T1000 (cell line): ENCODE measurements around the gene HSPA4.

Experiments
- DNase-seq: peaks from one replicate; lab custom pipeline; 2025; ENCODE audit warnings: mixed read lengths; lab: John Stamatoyannopoulos, UW

The HSPA4 gene

DNA sequence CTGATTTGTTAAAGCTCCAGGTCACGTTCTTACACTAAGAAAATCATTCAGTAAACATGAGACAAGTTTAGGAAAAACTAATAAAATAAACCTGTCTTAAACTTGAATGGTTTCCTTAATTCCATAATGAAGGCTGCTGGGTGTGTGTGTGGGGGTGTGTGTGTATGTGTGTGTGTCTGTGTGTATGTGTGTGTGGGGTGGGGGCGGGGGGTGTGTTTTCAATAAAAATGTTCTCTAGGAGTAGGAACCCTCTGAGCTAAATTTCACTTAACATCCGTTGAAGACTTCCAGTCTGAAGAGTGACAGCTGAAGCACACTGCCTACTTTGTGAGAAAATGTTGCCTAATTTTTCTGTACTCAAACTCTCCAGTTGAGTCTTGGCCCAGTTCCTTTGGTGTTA, 54.5 kb downstream of the HSPA4 start:
- no peak for DNase-seq

DNA sequence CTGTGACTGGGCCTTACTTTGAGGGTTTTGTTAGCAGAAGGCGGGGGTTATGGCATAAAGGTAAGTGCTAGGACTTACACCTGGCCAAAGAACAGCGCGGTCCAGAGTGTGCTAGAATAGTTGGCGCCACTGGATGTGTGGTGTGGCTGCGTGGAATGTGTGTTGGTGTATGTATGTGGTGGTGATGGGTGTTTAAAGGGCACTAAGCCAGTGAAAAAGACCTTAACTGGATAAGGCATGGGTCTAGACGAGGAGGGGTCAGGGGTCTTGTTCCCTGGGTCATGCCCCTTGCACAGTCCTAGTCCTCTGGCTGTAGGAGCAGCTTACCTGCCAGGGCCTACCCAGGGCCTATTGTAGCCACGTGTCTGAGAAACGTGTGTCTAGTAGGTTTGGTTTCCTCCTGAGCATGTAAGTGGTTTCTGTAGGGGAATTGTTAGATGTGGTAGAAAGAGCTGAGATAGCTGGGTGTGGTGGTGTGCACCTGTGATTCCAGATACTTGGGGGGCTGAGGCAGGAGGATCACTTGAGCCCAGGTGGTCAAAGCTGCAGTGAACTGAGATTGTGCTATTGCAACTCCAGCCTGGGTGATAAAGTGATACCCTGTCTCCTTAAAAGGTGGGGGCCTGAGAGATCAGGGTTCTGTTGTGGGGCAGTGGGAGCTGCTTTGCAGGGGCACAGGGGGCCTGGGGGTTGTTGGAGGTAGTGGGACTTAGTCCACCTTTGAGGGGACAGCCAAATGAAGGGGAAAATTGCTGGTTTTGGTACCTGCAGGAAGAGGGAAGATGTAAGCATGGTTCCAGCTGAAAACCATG, 55.2 kb downstream of the HSPA4 start:
- no peak for DNase-seq

DNA sequence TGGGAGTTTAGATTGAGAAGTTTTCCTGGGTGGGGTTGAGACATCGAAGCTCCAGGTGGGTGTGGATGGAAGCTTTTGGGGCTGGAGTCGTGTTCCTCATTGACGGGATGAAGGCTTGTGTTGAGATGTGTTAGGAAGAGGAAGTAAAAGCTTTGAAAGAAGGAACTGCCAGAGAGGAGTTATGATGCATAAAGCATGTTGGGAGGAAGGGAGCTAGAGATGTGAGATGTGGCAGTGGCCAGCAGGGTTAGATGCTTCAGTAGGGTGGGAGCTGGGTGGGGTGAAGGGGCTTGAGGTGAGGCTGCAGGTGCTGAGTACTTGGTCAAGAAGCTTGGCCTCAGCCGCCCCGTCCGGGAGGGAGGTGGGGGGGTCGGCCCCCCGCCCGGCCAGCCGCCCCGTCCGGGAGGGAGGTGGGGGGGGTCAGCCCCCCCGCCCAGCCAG, 56.7 kb downstream of the HSPA4 start:
- no peak for DNase-seq

DNA sequence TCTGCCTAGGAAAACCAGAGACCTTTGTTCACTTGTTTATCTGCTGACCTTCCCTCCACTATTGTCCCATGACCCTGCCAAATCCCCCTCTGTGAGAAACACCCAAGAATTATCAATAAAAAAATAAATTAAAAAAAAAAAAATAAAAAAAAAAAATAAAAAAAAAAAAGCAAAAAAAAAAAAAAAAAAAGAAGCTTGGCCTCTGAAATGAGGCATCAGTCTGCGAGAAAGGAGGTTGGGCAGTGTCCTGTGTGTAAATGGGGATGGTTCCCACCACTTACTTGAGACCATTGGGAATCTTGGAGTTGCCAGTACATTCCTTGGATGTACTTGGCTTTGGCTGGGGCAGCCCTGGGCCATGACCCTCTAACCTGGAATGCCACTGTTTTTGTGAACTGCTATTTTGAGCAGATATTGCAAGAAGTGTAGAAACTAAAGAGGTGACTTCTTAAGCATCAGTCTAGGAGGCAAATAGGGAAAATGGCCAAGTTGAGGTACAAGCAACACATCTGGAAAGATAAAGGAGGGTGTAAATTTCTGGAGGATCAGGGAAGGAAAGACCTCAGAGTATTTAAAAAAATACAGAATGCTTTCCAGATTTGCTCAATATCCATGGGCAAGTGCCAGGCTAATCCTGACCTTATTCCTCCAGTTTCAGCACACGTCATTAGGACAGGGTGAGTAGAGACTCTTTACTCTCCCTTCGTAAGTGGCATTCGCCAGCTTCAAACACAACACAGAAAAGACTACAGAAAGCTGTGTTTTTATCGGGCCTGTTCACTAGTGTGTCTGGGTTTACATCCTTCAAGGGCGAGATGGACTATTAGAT, 58.1 kb downstream of the HSPA4 start:
- no peak for DNase-seq

DNA sequence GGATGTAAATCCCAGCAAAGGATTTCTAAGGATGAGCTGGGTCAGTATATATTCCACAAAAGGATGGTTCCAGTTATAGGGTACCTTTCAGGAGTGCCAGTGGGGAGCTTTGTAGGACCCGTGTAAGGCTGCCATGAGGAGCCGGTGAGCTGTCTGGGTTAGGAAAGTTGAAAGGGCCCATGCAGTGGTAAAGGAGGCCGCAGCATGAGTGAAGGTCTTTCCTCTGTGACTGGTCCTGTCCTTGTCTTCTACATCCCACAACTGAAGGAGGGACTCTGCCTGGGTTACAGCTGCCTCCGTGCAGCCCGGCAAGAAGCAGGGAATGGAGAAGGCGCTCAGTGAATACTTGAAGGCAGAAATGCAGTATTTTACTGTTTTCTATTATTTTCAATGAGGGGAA, 58.9 kb downstream of the HSPA4 start:
- no peak for DNase-seq

DNA sequence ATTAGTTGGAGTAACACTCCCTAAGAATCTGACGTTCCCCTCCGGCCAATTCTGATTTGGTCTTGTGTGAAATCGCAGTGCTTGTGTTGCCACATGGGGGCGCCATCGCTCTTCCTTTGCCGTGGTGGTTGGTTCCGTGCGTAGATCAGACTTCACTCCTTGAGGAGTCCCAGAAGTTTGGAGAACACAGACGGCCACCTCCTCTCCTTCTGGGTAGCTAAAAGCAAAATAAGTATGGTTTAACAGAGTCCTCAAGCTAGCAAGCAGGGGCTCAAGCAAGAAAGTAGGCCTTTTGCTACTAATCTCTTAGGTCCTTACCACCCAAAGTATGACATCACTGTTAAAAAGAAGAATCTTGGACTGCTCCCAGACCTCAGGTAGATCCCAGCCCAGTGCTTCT, 59.5 kb downstream of the HSPA4 start:
- DNase-seq = peak; percentile 60

DNA sequence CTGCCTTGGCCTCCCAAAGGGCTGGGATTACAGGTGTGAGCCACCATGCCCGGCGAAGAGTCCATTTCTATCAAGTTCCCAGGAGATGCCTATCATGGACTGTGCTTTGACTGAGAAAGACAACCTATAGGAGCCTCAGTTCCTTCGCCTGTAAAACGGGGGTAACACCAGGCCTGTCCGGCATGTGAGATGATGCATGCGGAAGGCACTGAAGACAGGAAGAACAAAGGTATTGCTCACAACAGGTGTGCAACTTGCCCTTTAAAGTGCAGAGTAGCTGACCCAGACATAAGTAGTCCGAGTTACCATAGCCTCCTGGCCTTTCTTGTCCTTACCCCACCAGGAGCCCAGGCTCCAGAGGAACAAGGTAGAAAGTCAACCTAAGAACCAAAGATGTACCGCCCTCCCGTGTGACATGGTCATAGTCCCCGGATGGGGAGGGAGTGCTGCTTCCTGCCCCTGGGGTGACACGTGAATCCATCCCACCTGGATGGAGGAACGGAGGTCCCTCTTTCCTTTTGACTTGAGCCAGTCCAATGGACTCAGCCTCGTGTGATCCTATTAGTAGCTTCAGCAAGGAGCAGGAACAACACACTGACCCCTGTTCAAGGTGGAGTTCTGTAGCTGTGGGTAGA, 60.3 kb downstream of the HSPA4 start:
- DNase-seq = no peak

DNA sequence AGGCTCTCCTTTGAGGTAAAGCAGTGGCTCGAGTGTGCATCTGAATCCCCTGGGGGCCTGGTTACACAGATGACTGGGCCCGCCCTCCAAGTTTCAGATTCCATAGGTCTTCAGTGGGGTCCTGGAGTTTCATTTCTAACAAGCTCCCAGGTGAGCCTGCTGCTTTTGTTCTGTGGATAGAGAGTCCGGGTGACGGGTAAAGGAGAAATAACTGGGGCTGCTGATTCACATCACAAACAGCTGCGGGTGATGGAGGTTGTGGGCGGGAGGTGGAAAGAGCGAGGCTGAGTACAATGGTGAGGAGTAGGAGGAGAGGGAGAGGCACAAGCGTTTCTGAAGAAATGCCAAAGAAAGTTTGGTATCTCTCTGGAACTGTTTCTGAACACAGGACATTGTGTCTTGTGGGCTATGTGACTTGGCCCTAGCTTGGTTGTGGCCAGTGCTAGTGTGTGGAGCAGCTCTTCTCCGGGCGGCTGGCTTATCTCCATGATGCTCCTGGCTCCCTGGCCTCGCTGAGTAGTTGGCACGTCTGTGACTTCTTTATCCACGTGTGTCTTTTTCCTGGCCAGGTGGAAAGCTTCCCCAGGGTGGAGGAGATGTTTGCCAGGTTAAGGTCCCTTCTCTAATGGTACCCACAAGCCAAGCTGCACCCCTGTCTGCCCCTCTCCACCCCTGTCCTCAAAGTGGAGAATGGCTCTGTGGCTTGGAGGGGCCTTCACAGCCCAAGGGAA, 61.7 kb downstream of the HSPA4 start:
- peak; percentile 2 for DNase-seq

DNA sequence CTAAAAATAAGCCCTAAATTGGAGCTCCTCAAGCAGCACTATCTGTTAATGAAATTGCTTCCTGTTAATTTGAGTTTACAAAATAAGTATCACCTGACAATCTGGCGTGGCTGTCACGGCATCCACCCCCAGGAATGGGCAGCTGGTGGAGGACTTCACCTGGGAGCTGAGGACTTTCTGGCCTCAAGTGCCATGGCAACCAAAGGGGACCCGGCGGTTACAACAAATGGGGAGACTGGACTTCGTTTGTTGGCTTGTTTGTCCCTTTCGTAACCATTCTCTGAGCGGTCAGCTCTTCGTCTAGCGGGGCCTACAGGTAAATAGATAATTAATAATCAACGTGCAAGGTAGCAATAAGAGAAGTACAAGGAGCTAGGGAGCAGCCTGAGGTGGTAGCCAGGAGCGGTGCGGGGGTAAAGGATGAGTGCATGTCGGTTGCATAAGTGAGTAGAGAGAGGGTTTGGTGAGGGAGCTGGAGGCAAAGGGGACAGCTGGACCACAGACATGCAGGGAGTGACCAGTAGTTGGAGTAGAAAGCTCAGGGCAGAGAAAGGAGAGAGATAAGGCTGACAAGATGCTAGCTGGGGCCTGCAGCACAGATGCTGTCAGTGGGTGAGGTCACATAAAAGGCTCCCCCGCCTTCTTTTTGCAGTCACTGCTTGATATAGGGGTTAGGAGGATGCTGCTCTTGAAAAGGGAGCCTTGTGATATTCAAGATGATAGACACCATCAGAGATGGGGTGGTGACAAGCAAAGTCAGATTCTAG, 62.5 kb downstream of the HSPA4 start:
- DNase-seq = no peak

DNA sequence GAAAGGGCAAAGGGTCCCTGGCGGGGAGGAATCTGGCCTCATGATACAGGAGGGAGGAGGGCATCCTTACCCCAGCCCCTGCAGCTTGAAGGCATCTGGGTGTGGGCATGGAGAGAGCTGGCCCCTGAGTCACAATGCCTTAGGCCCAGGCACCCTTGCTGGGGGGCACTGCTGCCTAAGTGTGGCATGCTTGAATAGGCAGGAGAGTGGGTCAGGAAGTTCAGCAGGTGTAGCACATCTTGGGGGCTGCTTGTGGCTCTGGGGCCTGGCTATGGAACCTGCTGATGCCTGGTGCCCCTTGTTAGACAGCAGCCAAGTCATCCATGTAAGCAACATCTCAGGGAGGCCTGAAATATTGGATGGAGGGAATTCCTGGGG, 63.1 kb downstream of the HSPA4 start:
- DNase-seq = no peak

DNA sequence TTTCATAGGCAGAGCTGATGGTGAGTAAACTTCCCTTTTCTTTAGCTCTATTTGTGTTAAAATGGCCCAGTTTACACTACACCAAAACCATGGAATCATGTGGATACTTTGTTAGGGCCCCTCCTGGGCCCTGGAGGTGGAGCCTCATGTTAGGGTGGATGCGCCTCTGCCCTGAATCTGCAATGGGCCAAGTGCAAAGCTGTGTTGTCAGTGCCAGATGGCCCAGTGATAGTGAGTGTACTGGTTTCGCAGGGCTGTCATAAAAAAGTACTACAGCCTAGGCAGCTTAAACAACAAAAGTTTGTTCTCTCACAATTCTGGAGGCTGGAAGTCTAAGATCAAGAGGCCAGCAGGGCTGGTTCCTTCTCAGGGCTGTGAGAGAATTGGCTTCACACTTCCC, 64.8 kb downstream of the HSPA4 start:
- no peak for DNase-seq

DNA sequence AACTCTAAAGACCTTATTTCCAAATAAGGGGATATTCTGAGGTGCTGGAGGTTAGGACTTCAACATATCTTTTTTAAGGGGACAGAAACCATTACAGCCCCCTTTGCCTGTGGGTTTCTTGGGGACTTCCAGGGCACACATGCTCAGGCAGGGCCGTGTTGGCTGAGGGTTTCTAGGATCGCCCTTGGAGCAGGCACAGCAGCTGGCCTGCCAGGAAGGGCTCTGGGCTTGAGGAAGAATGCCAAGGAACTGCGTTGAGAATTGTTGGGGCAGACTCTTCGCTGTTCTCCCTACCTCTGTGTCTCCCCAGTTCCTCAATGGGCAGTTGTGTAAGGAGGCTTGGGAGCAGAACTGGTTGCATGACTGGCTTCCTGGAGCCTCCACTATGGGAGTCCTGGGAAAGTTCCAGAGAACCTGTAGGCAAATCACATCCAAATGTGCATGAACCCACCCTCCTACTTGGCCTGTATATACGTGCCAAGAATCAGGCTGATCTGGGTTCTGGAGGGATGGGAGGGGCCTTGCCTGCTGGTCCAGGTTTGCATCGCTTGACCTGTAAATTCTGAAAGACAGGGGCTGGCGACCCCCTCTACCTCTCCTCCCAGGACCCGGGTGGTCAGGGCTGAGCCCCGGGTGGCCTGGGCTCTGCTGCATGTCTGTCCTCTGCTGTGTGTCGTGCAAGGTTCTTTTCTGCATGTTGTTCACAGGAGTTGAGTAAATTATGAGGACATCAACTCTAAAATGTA, 65.5 kb downstream of the HSPA4 start:
- DNase-seq = no peak

DNA sequence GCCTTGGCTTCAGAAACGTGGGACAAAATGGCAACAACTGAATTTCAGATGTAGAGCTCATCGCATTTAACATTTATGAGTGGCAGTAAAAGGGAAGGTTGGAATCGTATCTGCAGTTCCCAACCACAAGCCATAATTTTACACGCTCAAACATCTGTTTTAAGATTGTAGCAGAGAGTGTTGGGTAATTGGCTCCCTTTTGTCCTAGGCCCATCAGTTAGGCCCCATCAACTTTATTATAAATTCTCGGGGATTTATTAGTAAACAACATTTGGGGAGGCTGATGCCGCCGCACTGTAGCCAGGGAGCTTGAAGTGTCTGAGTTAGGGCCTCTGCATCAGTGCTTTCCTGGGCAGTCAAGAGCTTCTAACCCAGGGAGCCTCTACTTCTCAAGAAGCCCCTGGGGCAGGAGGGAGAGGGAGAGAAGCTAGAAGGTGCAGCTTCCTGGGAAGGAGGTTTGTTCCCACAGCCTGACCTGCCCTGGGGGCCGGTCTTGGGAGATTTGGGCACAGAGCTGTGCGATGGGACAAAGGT, 66.2 kb downstream of the HSPA4 start:
- no peak for DNase-seq

DNA sequence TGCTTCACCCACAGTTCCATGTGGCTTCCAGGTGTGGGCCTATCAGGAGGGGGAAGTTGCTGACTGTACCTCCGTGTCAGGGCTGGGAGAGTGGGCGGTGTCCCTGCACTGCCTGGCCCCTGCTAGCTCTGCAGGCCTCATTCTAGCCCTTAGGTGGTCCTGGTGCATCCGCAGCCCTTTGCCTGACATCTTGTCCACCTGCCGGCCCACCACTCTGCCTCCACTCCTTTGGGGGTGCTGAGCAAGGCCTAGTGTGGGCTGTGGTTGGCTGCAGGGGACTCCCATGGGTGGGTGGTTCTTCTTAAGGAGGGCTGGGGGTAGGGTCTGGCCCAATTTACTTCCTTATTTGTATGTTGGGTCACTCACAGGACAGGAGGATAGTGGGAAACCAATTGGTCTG, 66.9 kb downstream of the HSPA4 start:
- DNase-seq = no peak

DNA sequence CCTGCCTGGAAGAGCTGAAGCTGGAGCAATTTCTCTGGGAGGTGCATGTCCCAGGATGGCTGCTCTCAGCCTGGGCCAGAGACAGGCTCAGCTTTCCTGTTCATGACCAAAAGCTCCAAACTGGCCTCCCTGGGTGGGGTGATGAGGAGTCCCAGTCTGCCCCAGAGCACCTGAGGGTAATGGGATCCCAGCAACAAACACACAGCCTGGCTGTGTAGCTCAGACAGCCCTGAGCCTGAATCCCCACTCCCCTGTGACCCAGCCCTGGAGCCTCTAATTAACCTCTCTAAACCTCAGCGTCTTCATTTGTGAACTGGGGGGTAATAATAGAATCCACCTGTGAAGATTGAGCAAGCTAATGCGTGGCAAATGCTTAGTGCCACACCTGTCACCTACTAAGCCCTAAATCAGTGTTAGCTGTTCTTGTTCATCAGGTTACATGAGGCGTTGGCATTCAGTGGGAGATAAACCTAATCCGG, 67.5 kb downstream of the HSPA4 start:
- no peak for DNase-seq

DNA sequence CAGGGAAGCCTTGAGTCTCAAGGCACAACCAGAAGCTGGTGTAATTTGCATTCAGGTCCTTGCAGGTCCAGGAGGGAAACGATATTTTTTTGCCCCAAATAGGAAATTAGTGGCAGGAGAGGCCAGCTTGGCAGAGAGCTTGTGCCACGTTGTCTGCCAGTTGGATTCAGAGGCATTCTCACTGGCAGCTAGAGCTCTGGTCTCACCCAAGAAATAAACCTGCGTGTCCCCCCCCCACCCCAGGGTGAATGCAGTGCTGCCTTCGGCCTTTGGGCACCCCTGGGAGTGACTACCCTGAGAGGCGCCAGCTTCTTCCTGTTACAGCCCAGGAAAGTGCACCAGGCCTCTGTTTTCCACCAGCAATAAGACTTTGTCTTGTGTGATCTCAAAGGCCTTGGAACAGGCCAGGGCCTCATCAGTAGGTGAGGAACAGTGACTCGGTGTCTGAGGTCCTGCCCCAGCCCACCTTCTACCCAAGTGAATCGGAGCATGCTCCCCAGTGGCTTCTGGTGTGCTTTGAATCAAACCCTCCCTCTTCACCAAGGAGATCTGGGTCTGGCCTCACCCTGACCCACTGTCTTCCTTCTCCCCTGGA, 68.4 kb downstream of the HSPA4 start:
- DNase-seq = no peak

DNA sequence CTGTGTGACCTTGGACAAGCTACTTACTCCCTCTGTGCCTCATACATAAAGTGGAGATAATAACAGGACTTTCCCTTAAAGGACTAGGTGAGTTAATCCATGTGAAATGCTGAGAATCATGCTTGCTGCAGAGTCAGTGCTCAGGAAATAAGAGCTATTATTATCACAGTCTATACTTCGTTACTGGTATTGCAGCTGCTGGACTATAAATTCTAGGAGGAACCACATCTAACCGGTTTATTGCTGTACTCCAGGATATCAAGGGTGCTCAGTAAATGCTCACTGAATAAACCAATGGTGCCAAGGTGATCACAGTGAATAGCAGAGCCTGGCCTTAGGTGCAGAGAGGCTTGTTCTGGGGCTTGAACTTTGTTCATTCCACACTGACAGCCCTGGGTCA, 69.3 kb downstream of the HSPA4 start:
- no peak for DNase-seq

DNA sequence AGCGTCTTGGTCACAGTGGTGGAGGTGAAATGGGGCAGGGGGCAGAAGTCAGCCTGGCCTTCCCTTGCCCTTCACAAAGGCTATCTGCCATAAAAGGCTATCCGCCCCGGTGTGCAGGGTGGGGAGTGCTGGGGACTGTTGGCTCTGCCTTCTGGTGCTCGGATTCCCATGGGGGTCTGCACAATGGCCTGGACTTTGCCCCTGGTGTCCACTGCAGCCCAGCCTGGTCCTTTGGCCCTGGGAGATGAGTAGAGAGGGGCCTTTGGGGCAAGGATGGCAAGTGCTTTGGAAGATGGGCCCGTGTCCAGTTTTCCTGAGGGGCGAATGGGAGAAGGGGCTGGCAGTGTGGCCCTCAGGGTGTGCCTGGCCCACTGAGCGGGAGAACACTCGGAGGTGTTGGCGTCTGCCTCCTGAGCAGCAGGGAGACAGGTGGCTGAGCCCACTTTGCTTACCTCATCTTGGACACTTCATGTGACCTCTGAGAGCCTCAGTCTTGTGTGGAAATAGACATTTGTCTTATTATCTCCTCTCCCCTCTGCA, 69.9 kb downstream of the HSPA4 start:
- no peak for DNase-seq

DNA sequence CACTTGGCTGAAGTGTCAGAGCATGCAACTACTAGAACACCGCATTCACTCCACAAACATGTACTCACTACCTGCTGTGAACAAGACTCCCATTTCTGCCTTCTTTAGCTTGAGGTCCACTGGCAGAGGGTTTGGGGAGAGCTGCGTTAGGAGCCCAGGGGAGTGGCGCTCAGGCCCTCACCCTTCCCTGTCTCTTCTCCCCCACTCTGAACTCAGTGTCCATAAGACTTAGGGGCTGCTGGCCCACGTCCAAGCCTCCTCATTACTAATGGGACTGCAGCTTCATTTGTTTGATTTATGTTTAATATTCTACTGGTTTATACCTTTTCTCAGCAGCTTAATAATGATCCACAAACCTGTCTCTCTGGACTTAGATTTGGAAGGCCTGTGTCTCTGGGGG, 70.9 kb downstream of the HSPA4 start:
- DNase-seq = no peak

DNA sequence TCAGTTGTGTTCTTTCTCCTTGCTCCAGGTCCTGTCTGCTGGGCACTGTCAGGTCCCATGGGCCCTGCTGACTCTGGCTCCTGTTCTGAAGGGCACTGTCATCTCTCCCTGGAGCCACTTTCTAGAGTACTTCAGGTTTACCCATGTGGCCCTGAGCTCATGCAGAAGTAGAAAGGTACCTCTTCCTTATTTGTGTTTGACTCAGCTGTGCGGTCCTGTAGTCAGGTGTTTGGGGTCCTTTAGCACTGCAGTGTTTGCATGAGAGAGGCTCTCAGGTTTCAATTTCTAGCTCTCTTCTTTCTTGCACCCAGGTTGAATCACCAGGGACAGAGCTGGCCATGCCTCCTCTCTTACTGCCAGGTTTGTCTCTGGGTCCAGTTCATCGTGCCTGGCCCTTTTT, 71.5 kb downstream of the HSPA4 start:
- DNase-seq = no peak
